Measurements from ENCODE around the gene PEX11G.
A peak's percentile ranks its signal among the peaks of the same experiment; 100 is the strongest.

The PEX11G gene

GRCh38 chr19:7494416-7495098 is 5.7 kb upstream of the PEX11G start:
- DNase-seq (ENCODE audit: low spot score): no peak

DNA sequence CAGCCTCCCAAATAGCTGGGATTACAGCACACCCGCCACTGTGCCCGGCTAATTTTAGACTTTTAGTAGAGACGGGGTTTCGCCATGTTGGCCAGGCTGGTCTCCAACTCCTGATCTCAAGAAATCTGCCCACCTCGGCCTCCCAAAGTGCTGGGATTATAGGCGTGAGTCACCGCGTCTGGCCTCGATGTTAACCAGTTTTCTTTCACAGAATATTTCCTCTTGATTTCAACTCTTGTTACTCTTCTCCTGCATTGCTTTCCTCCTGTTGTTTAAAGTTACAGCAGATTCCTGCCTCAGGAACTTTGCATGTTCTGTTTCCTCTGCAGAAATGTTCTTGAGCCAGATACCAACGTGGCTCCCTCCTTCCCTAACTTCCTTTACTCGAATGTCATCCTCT is 3.7 kb upstream of the PEX11G start:
- no peak for DNase-seq (ENCODE audit: low spot score)

DNA sequence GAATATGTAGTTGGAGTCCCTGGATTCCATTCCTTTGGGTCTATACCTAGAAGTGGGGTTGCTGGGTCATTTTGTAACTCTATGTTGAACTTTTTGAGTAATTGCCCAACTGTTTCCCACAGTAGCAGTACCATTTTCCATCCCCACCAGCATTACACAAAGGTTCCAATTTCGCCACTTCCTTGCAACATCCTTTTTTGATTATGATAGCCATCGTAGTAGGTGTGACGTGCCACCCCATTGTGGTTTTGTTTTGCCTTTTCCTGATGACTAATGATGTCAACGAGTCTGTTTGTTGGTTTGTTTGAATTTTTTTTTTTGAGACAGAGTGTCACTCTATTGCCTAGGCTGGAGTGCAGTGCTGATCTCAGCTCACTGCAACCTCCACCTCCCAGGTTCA is 3.3 kb upstream of the PEX11G start:
- DNase-seq (ENCODE audit: low spot score): no peak

DNA sequence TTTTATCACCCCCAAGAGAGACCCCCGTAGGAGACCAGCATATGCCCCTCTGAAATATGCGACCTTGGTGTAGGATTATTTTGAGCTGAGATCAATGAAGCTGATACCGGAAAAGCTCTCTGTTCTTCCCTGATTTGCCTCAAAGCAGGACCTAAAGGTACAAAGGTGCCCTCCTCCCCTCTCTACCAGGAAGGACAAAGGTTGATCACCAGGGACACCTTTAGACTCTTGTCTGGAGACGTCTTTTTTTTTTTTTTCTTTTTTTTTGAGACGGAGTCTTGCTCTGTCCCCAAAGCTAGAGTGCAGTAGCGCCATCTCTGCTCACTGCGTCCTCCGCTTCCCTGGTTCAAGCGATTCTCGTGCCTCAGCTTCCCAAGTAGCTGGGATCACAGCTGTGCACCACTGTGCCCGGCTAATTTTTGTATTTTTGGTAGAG is 792 bp upstream of the PEX11G start:
- no peak for DNase-seq (ENCODE audit: low spot score)

DNA sequence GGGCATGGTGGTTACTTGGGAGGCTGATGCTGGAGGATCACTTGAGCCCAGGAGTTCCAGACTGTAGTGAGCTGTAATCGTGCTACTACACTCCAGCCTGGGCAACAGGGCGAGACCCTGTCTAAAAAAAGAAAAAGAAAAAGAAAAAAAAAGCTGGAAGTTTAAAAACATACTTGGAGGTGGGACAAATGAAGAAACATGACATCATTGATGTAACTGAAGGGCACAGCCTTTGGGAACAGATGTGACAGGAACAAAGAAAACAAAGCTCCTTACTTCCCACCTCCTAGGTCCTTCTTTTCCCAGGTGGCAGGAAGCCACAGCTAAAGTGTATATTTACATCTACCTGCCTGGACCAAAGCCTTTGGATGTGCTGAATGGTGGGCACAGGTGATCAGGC is 1.9 kb downstream of the PEX11G start:
- DNase-seq (ENCODE audit: low spot score): no peak

GRCh38 chr19:7483720-7484201 is 5.1 kb downstream of the PEX11G start:
- DNase-seq (ENCODE audit: low spot score): no peak

DNA sequence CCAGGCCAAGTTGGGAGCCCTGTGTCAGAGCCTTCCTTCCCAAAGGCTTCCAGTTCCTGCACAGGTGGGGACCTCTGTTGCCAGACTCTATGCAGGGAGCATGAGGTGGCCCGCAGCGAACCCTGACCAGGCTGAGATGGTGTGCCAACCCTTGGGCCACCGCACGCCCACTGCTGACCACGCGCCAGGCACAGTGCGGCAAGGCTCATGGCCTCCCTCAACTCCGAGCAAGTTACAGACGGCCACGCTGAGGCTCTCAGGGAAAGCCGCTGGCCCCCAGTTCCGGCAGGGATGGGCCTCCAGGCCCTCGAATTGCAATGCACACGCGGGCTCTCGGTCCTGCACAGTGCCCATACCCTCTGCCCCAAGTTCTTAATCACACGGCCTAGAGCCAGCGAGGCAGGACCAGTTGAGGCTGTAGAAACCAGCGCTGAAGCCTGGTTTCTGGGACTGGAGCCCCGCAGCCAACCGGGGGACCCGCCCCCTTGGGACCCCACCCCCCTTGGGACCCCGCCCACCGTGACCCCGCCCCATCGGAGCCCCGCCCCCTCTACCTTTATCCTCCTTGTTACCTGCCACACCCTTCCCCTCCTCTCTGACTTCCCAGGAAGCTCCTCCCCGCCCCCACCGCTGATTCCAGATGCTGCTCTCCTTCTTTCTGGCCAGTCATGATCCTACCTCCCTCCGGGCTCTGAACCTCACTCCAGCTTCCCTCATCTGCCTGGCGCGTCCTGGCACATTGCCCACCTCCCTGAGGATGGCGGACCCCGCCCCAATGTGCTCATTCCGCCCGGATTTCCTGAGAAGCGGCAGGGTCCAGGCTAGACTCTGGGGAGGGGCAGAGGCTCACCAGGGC is 6.0 kb downstream of the PEX11G start:
- peak; percentile 97 for DNase-seq (ENCODE audit: low spot score)

DNA sequence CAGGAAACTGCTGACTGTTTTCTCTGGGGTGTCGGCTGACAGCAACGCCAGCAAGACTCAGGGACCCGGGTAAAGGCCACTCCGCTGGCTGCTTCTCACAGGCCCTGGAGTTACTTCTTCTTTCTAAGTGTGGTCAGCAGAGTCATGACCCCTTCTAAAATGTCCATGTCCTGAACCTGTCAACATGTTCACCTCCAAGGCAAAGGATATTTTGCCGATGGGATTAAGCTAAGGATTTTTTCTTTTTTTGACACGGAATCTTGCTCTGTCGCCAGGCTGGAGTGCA is 7.9 kb downstream of the PEX11G start:
- DNase-seq (ENCODE audit: low spot score): no peak

- peak; percentile 36 for DNase-seq (ENCODE audit: low spot score)
Measured at GRCh38 chr19:7480222-7480969, 8.4 kb downstream of the PEX11G start.

GRCh38 chr19:7478843-7479227 is 10.0 kb downstream of the PEX11G start:
- DNase-seq (ENCODE audit: low spot score): no peak

DNA sequence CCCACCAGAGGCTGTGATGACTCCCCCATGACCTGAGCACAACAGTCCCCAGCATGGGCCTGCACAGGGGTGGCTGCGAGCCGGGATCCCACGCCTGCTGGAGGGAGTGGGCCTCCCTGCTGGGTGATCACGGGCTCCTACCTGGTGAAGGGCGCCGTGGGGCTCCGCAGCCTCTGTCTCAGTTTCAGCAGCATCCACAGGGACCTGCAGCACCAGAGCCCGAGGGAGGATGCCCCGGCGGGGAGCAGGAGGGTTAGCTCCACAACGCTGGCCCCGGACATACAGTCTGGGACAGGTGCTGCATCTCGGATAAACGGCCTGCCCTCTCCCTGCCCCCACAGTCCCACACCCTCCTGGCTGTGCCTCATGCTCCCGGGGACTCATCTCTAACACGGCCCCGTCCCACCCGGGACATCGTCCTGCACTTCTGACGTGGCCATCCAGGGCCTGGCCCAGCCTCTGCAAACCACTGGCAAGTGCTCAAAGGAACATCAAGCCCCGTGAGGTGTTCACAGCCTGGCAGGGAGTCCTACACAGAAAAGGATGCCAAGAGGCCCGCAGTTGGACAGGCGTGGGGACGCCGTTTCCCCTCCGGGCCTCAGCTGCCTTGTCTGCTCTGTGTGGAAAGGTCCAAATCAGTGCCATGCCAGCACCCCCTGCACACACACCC is 10.5 kb downstream of the PEX11G start:
- no peak for DNase-seq (ENCODE audit: low spot score)

- no peak for DNase-seq (ENCODE audit: low spot score)
Measured at GRCh38 chr19:7477758-7478157, 11.1 kb downstream of the PEX11G start.

DNA sequence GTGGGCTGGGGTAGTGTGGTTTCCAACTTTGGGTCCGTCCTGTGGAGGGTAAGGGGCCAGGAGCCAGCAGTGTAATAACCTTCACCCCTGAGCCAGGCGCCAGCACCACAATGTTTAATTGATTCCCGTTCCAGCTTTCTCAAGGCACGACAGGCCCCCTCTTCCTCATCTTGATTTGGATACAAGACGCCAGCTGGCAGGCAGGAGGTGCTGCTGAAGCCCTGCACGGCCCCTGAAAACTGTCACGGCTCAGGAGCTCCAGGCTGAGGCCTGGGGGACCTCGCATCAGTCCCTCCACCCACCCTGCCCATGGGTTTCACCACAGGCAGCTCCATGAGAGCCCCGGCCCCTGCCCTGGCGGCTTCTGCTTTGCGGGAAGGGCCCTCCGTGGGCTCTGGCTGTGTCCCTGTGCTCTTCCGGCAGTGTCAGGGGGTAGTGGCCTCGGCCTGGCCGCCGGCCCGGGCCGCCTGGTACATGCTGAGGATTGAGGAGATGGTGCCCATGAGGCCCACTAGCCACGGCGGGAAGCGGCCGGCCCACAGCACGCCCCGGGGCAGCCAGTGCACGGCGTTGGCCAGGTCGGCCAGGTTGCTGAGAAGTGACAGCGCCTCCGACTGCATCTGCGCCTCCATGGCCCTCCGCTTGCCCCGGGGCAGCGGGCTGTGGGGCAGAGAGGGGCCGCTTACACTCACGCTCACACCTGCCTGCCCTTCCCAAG is 11.9 kb downstream of the PEX11G start:
- no peak for DNase-seq (ENCODE audit: low spot score)

- no peak for DNase-seq (ENCODE audit: low spot score)
Measured at GRCh38 chr19:7476241-7476640, 12.6 kb downstream of the PEX11G start.

GRCh38 chr19:7475665-7476064 is 13.2 kb downstream of the PEX11G start:
- DNase-seq (ENCODE audit: low spot score): no peak

DNA sequence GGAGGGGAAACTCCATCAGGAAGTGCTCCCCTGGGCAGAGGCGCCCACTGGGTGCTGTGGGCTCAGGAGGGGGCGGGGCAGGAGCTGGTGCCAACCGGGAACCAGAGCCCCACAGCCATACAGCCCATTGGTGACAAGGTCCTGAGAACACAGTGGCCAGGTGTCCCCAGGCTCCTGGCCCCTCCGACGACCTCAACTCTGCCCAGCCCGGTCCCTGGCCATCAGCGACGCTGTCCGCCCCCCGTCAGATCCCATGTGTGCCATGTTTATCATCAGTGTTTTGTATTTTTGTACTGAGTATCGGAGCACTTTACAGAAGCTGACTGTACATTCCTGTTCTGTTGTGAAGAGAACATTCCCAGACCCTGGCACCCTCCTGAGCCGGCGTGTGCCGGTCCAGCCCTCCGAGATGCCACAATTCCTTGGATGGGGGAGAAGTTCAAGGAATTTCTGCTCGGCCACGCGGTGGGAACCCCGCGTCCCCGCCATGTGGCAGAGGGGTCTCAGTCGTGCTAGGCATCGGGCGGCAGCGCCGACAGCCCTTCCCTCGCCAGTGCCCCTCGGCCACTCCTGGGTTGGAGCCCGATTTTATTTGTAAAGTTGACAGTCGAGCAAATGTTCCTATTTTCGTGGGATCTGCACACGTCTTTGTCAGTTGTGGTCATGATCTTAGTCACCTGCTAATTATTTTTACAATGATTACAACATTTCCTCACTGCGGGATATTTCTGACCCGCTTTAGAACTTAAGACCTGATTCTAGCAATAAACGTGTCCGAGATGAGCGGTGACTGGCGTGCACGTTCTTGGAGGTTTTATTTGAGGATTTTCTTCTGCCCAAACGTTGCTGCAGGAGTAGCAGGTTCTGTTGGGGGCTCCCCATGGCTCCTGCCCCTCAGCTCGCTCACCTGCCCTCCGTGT is 16.9 kb downstream of the PEX11G start:
- no peak for DNase-seq (ENCODE audit: low spot score)

DNA sequence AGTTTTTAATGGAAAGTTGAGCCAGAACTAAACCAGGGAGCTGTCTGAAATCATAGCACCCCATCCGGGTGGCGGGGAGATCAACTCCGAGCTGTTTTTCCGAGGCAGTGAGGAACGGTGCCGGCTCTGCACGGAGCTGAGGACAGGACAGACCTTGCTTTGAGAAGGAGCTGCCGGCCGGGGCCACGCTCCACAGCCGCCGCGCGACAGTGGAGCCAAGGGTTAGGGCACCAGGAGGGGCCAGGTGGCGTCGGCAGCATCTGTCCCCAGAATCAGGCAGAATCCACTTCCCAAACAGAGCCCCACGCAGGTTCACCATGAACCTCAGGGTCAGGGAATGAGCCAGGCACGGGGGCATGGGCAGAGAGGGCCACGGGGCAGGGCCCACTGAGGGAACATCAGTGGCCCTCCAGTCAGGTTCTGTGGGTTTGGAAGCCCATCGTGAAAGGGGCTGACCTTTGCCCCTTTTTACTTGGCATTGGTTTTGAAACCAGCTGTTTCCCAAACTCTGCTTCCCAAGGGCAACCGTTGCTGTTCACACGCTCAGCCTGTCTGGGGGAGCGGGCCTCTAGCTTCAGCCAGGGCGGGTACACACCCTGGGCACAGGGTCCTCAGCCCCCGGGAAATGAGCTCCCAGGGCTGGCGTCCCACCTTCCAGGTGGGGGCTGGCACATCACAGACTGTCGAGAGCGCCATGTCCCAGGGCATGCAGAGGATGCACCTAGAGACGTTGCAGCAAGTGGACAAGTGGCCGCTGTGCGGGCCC is 18.1 kb downstream of the PEX11G start:
- no peak for DNase-seq (ENCODE audit: low spot score)

GRCh38 chr19:7469669-7470285 is 19.1 kb downstream of the PEX11G start:
- no peak for DNase-seq (ENCODE audit: low spot score)

DNA sequence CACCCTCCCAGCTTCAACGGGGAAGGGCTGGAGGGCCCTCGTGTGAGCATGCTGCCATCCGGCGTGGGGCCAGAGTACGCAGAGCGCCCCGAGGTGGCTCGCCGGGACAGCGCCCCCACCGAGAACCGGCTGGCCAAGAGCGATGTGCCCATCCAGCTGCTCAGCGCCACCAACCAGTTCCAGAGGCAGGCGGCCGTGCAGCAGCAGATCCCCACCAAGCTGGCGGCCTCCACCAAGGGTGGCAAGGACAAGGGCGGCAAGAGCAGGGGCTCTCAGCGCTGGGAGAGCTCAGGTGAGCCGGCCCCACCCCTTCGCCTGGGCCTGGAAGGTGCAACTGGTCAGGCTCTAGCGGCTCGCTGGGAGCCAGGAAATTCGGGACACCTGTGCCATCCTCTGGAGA is 20.0 kb downstream of the PEX11G start:
- DNase-seq (ENCODE audit: low spot score): no peak
